Neural crest cell (in vitro differentiated cells): ENCODE results near the gene DACT2. TPM values are rescaled to one million over a fixed set of nuclear protein-coding genes. Genes with fewer than 3 reads are reported as not detected.

Experiments used
- DNase-seq: peaks from one replicate; pipeline ENCODE4 v3.0.0; 2021; ENCODE audit warnings: low read depth, mixed read lengths, low spot score
- H3K27ac Mint-ChIP-seq: one replicate; pipeline ENCODE4 v1.8.0; 2021; ENCODE audit warnings: mild to moderate bottlenecking, mixed read lengths; ENCODE audit not compliant: unreplicated experiment
- H3K27me3 Mint-ChIP-seq: 2 replicates; pipeline ENCODE4 v1.8.0; 2021; ENCODE audit warnings: low read depth, mild to moderate bottlenecking, mixed read lengths
- H3K36me3 Mint-ChIP-seq: 2 replicates; pipeline ENCODE4 v1.8.0; 2021; ENCODE audit warnings: low read depth, mild to moderate bottlenecking, mixed read lengths
- H3K4me1 Mint-ChIP-seq: 2 replicates; pipeline ENCODE4 v1.8.0; 2021; ENCODE audit warnings: mixed read lengths
- H3K4me3 Mint-ChIP-seq: one replicate; pipeline ENCODE4 v1.8.0; 2021; ENCODE audit warnings: mild to moderate bottlenecking, mixed read lengths
- H3K9me3 Mint-ChIP-seq: 2 replicates; pipeline ENCODE4 v1.8.0; 2021; ENCODE audit warnings: mixed read lengths
- total RNA-seq: library from RNA; stranded (reverse); gene quantifications from 2 replicates; pipeline ENCODE4 v1.2.1, GENCODE V29; 2021
- TF ChIP-seq, protein P1 (sequence below): fragments of 200-600 bp; sonication (generic); conservative IDR thresholded peaks from 2 replicates; pipeline ENCODE4 v1.5.0; 2021; ENCODE audit warnings: antibody characterized with exemption, mild to moderate bottlenecking

Gene DACT2
- total RNA-seq, 1 donor from 2014 or later, result 0.19 TPM

DNA sequence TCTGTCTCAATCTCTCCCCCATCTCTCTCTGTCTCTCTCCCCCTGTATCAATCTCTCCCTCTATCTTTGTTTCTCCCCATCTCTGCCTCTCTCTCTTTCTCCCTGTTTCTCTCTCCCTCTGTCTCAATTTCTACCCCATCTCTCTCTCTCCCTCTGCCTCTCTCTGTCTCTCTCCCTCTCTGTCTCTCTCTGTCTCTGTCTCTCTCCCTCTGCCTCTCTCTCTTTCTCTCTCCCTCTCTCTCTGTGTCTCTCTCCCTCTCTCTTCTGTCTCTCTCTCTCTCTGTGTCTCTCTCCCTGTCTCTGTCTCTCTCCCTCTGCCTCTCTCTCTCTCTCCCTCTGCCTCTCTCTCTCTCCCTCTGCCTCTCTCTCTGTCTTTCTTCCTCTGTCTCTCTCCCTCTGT, 62.6 kb downstream of the DACT2 start:
- peaks cover 11% of the 10 kb centered on the region for H3K9me3 Mint-ChIP-seq
- peaks cover 9% of the 10 kb centered on the region for H3K4me1 Mint-ChIP-seq
- TF ChIP-seq, protein P1, sequence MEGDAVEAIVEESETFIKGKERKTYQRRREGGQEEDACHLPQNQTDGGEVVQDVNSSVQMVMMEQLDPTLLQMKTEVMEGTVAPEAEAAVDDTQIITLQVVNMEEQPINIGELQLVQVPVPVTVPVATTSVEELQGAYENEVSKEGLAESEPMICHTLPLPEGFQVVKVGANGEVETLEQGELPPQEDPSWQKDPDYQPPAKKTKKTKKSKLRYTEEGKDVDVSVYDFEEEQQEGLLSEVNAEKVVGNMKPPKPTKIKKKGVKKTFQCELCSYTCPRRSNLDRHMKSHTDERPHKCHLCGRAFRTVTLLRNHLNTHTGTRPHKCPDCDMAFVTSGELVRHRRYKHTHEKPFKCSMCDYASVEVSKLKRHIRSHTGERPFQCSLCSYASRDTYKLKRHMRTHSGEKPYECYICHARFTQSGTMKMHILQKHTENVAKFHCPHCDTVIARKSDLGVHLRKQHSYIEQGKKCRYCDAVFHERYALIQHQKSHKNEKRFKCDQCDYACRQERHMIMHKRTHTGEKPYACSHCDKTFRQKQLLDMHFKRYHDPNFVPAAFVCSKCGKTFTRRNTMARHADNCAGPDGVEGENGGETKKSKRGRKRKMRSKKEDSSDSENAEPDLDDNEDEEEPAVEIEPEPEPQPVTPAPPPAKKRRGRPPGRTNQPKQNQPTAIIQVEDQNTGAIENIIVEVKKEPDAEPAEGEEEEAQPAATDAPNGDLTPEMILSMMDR, result no peak
- H3K27me3 Mint-ChIP-seq, result peaks cover 6% of the 10 kb centered on the region
- no peak overlapping the region for H3K4me3 Mint-ChIP-seq
- H3K27ac Mint-ChIP-seq, result no peak overlapping the region
- H3K36me3 Mint-ChIP-seq, result no peaks in the 10 kb centered on the region
- DNase-seq, result no peak

Other genes with a start within 250 kb of the DACT2 start
- not detected in 2 replicates for gene FRMD1, start 240.6 kb downstream of the DACT2 start, total RNA-seq
- 0.14 and 0.23 TPM in 2 replicates for gene SMOC2, start 121.4 kb upstream of the DACT2 start, total RNA-seq